Heart left ventricle (tissue), 13 donors: ENCODE data around the gene DNAAF5.

ENCODE experiments used
- POLR2A ChIP-seq, 2 donors: fragments of 450-650 bp; IDR thresholded peaks; one replicate each; pipeline ENCODE4 v1.6.1; 2017; ENCODE audit warnings: antibody characterized with exemption in 2 of 2, mild to moderate bottlenecking in 2 of 2, moderate library complexity in 2 of 2
- TF ChIP-seq, protein P1 (sequence below), 12 donors: fragments of 200-600 bp; sonication (generic) in 4 of 12; IDR thresholded peaks; one replicate each; pipeline versions ENCODE4 v1.5.0 to v1.8.0; 2018 to 2022; ENCODE audit warnings: antibody characterized with exemption in 12 of 12, mild to moderate bottlenecking in 5 of 12
- donor health status: ischemic (EF 13 %, LVEDD 7.1; RV severe dilation, severe dysfunction).
- donor health status: DM: no; HTN: yes; CAD: no.
- donor health status: DM: no; HTN: no; CAD: no.
- donor health status: ischemic (EF 25% LVEDD 6.9; RV normal size, moderate dysfunction).
- donor health status: ischemic (EF 25% LVEDD 5.7; RV mildly dilated, moderate dysfunction).
- donor health status: ischemic (EF 35%, LVEDD 5.7; RV mildly dilated, moderate dysfunction).
- donor health status: nonischemic (EF 11% LVEDD 7.7; RV severe dilation, severe dysfunction).
- donor health status: DM: yes; HTN: yes; CAD: no.
- donor health status: PGD.
- donor health status: ischemic (EF 29% LVEDD 5.4; RV normal size, mild dysfunction).
- donor health status: nonischemic (EF 23%, LVEDD 6.1; RV moderate dilation, normal function).

DNA sequence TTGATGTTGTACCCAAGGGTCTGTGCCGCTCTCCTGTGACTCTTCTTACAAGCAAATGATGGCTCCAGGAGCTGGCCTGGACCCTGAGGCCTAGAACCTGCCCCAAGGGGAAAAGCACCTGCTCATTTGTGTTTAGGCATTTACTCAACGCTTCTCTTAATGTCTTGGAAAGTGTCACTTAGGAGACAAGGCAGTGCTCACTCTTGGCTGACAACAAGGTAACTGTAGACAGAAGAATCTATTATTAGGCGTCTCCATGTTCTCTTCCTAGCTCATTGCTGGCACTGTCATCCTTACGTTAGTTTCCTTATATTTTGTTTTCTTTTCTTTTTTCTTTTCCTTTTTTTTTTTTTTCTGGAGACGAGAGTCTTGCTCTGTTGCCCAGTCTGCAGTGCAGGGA, 67.7 kb downstream of the DNAAF5 start:
- TF ChIP-seq, protein P1, sequence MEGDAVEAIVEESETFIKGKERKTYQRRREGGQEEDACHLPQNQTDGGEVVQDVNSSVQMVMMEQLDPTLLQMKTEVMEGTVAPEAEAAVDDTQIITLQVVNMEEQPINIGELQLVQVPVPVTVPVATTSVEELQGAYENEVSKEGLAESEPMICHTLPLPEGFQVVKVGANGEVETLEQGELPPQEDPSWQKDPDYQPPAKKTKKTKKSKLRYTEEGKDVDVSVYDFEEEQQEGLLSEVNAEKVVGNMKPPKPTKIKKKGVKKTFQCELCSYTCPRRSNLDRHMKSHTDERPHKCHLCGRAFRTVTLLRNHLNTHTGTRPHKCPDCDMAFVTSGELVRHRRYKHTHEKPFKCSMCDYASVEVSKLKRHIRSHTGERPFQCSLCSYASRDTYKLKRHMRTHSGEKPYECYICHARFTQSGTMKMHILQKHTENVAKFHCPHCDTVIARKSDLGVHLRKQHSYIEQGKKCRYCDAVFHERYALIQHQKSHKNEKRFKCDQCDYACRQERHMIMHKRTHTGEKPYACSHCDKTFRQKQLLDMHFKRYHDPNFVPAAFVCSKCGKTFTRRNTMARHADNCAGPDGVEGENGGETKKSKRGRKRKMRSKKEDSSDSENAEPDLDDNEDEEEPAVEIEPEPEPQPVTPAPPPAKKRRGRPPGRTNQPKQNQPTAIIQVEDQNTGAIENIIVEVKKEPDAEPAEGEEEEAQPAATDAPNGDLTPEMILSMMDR (IDR thresholded peaks at IDR 0.05): no peak
- no peak for TF ChIP-seq POLR2A (IDR thresholded peaks at IDR 0.05)
